Liver (tissue), 2 donors: Measurements from ENCODE around the gene TPK1.

Experiments
- JUND ChIP-seq, 2 donors: IDR thresholded peaks; 2 replicates each; pipeline ENCODE4 v1.6.1; 2016; ENCODE audit warnings: antibody characterized with exemption in 2 of 2
- TF ChIP-seq, protein P1 (sequence below): IDR thresholded peaks from 2 replicates; pipeline ENCODE4 v1.6.1; 2016; ENCODE audit warnings: antibody characterized with exemption, mild to moderate bottlenecking
- donor health status: healthy.

DNA sequence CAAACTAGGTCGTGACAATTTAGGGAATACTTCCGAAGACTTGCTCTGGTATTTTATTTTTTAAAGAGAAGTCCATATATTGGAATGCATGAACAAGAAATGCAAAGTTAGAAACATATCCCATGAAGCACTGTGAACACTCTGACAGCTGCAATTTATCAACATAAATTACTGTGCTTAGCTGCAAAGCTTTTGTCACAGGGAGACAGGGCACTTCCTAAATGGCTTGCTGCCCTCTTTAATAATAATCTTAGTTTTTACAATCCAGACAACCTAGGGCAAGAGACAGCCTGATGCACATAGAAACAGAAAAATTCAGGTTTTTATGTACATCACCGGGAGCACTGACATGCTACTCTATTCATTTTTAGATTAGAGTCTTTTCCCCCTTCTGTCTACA, 354.0 kb downstream of the TPK1 start:
- TF ChIP-seq JUND (IDR thresholded peaks at IDR 0.05): no peak
- TF ChIP-seq, protein P1, sequence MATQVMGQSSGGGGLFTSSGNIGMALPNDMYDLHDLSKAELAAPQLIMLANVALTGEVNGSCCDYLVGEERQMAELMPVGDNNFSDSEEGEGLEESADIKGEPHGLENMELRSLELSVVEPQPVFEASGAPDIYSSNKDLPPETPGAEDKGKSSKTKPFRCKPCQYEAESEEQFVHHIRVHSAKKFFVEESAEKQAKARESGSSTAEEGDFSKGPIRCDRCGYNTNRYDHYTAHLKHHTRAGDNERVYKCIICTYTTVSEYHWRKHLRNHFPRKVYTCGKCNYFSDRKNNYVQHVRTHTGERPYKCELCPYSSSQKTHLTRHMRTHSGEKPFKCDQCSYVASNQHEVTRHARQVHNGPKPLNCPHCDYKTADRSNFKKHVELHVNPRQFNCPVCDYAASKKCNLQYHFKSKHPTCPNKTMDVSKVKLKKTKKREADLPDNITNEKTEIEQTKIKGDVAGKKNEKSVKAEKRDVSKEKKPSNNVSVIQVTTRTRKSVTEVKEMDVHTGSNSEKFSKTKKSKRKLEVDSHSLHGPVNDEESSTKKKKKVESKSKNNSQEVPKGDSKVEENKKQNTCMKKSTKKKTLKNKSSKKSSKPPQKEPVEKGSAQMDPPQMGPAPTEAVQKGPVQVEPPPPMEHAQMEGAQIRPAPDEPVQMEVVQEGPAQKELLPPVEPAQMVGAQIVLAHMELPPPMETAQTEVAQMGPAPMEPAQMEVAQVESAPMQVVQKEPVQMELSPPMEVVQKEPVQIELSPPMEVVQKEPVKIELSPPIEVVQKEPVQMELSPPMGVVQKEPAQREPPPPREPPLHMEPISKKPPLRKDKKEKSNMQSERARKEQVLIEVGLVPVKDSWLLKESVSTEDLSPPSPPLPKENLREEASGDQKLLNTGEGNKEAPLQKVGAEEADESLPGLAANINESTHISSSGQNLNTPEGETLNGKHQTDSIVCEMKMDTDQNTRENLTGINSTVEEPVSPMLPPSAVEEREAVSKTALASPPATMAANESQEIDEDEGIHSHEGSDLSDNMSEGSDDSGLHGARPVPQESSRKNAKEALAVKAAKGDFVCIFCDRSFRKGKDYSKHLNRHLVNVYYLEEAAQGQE: no peak
